SK-N-SH (cell line): ENCODE results near the gene DENND1A.

Experiments
- CHD2 ChIP-seq: fragments of 150-350 bp; IDR thresholded peaks from 2 replicates; pipeline ENCODE4 v1.6.1; 2018; ENCODE audit warnings: low read length; ENCODE audit not compliant: partially characterized antibody
- EP300 ChIP-seq, 2 experiments: IDR thresholded peaks; 2 replicates each; pipeline versions ENCODE4 v1.4.0 to v1.6.1; 2012; ENCODE audit warnings: borderline replicate concordance in 1 of 2, low read depth in 1 of 2, low read length in 1 of 2
- FOSL2 ChIP-seq: IDR thresholded peaks from 2 replicates; pipeline ENCODE4 v1.4.0; 2012; ENCODE audit warnings: low read depth, mild to moderate bottlenecking, moderate library complexity, borderline replicate concordance
- FOXM1 ChIP-seq: IDR thresholded peaks from 2 replicates; pipeline ENCODE4 v1.4.0; 2012; ENCODE audit warnings: low read depth, mild to moderate bottlenecking
- GABPA ChIP-seq: IDR thresholded peaks from 2 replicates; pipeline ENCODE4 v1.4.0; 2012; ENCODE audit warnings: low read depth, mild to moderate bottlenecking
- MXI1 ChIP-seq: IDR thresholded peaks from 2 replicates; pipeline ENCODE4 v1.6.1; 2012; ENCODE audit warnings: mild to moderate bottlenecking, low read depth, low read length, improper control_type of control experiment
- POLR2AphosphoS5 ChIP-seq: IDR thresholded peaks from 2 replicates; pipeline ENCODE4 v1.6.1; 2012; ENCODE audit warnings: low read depth, low read length
- RAD21 ChIP-seq: IDR thresholded peaks from 2 replicates; pipeline ENCODE4 v1.6.1; 2012; ENCODE audit warnings: mild to moderate bottlenecking, low read length
- RFX5 ChIP-seq: IDR thresholded peaks from 2 replicates; pipeline ENCODE4 v1.6.1; 2012; ENCODE audit warnings: mild to moderate bottlenecking, improper control_type of control experiment, low read length
- TCF12 ChIP-seq: IDR thresholded peaks from 2 replicates; pipeline ENCODE4 v1.4.0; 2012
- TF ChIP-seq, protein P1 (sequence below): fragments of 200-600 bp; sonication (generic); IDR thresholded peaks from 2 replicates; pipeline ENCODE4 v1.6.1; 2017; ENCODE audit warnings: antibody characterized with exemption, mild to moderate bottlenecking, moderate library complexity
- TF ChIP-seq, protein P2 (sequence below): fragments of 150-350 bp; IDR thresholded peaks from 2 replicates; pipeline ENCODE4 v1.6.1; 2017; ENCODE audit warnings: antibody characterized with exemption, low read length, low read depth, borderline replicate concordance
- TF ChIP-seq, protein P3 (sequence below): IDR thresholded peaks from 2 replicates; pipeline ENCODE4; 2012

DNA sequence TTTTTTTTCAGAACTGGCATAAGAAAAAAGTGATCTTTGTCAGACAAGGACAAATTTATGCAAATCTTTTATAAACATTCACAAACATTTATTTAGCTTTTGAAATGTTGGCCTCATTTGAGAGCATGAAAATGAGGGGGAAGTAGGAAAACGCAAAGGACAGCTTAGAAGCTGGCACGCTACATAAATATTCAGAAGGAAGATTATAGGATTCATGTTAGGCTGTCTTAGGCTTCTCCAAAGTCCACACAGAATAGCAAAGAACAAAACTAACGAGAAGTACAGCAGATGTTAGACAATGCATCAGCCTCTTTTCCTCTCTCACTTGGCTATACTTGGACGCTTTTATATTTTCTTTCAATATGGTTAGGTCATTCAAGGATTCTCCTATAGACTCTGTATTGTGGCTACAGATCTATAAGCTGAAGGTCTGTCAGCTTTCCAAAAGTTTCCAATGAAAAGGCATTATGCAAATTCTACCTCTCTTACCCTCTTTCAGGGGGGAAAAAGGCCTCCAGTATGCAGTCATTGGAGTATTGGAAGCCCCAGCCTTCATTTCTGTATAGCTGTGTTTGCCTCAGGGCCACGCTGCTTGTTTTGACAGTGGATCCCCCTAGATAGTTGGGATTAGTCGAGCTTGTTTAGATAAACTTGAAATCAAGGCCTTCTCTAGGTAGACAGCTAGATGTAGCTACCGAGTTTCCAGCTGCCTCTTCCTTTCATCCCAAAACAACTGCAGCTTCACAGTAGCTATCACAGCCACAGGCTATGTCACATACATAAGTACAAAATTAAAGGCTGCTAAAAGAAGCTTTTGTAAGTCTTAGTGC is 153.0 kb downstream of the DENND1A start:
- TF ChIP-seq FOSL2 (no peak), RFX5 (no peak), MXI1 (no peak), CHD2 (no peak), POLR2AphosphoS5 (no peak), EP300 (IDR thresholded peaks at IDR 0.05; ENCODE audit: borderline replicate concordance in 1 of 2, low read depth in 1 of 2, low read length in 1 of 2) (no peak), TCF12 (no peak), RAD21 (no peak), FOXM1 (no peak), GABPA (no peak)
- TF ChIP-seq, protein P1, sequence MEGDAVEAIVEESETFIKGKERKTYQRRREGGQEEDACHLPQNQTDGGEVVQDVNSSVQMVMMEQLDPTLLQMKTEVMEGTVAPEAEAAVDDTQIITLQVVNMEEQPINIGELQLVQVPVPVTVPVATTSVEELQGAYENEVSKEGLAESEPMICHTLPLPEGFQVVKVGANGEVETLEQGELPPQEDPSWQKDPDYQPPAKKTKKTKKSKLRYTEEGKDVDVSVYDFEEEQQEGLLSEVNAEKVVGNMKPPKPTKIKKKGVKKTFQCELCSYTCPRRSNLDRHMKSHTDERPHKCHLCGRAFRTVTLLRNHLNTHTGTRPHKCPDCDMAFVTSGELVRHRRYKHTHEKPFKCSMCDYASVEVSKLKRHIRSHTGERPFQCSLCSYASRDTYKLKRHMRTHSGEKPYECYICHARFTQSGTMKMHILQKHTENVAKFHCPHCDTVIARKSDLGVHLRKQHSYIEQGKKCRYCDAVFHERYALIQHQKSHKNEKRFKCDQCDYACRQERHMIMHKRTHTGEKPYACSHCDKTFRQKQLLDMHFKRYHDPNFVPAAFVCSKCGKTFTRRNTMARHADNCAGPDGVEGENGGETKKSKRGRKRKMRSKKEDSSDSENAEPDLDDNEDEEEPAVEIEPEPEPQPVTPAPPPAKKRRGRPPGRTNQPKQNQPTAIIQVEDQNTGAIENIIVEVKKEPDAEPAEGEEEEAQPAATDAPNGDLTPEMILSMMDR = no peak
- TF ChIP-seq, protein P2, sequence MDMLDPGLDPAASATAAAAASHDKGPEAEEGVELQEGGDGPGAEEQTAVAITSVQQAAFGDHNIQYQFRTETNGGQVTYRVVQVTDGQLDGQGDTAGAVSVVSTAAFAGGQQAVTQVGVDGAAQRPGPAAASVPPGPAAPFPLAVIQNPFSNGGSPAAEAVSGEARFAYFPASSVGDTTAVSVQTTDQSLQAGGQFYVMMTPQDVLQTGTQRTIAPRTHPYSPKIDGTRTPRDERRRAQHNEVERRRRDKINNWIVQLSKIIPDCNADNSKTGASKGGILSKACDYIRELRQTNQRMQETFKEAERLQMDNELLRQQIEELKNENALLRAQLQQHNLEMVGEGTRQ = no peak
- TF ChIP-seq, protein P3, sequence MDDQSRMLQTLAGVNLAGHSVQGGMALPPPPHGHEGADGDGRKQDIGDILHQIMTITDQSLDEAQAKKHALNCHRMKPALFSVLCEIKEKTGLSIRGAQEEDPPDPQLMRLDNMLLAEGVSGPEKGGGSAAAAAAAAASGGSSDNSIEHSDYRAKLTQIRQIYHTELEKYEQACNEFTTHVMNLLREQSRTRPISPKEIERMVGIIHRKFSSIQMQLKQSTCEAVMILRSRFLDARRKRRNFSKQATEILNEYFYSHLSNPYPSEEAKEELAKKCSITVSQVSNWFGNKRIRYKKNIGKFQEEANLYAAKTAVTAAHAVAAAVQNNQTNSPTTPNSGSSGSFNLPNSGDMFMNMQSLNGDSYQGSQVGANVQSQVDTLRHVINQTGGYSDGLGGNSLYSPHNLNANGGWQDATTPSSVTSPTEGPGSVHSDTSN = no peak
